Thoracic aorta (tissue), 2 donors: Measurements from ENCODE around the gene SLC35F6. TPM values are rescaled to one million over a fixed set of nuclear protein-coding genes. Genes with fewer than 3 reads are reported as not detected.

Experiments
- ATAC-seq: fragments of 150-250 bp; one replicate; pipeline ENCODE4 v1.8.0; 2017; ENCODE audit warnings: low read depth; ENCODE audit not compliant: insufficient number of reproducible peaks, low FRiP score
- DNase-seq: peaks from one replicate; pipeline ENCODE4 v3.0.0-alpha.2; 2020; ENCODE audit warnings: low spot score
- H3K27ac ChIP-seq, 2 donors: fragments of 200-600 bp; sonication (generic); 1 replicate in 1 of 2; 2 replicates in 1 of 2; pipeline ENCODE4 v1.5.1; 2016; ENCODE audit warnings: mild to moderate bottlenecking in 2 of 2, moderate library complexity in 2 of 2
- H3K27me3 ChIP-seq: fragments of 200-600 bp; sonication (generic); replicated peaks from 2 replicates; pipeline ENCODE4 v1.6.0; 2016; ENCODE audit warnings: mild to moderate bottlenecking; ENCODE audit not compliant: insufficient read depth
- H3K36me3 ChIP-seq: fragments of 200-600 bp; sonication (generic); one replicate; pipeline ENCODE4 v1.5.1; 2016
- H3K4me1 ChIP-seq, 2 donors: fragments of 200-600 bp; sonication (generic); 1 replicate in 1 of 2; 2 replicates in 1 of 2; pipeline versions ENCODE4 v1.5.1 to v1.6.0; 2016; ENCODE audit warnings: low read depth in 2 of 2, mild to moderate bottlenecking in 1 of 2; ENCODE audit not compliant: control insufficient read depth in 1 of 2
- H3K4me3 ChIP-seq: fragments of 200-600 bp; sonication (generic); 2 replicates; pipeline ENCODE4 v1.5.1; 2016; ENCODE audit warnings: mild to moderate bottlenecking
- H3K9me3 ChIP-seq: fragments of 200-600 bp; sonication (generic); 2 replicates; pipeline ENCODE4 v1.5.1; 2016
- CTCF ChIP-seq: fragments of 200-600 bp; sonication (generic); IDR thresholded peaks from one replicate; pipeline ENCODE4 v1.5.1; 2019; ENCODE audit warnings: antibody characterized with exemption
- total RNA-seq, 2 donors: library from RNA; depleted of rRNA; stranded (reverse); fragments of >200 nt; gene quantifications; one replicate each; pipeline versions ENCODE4 v1.1.0 to v1.2.3, GENCODE V29; 2016

Gene SLC35F6
- total RNA-seq, 2 donors from 2014 or later: 43.7 to 44.5 TPM

DNA sequence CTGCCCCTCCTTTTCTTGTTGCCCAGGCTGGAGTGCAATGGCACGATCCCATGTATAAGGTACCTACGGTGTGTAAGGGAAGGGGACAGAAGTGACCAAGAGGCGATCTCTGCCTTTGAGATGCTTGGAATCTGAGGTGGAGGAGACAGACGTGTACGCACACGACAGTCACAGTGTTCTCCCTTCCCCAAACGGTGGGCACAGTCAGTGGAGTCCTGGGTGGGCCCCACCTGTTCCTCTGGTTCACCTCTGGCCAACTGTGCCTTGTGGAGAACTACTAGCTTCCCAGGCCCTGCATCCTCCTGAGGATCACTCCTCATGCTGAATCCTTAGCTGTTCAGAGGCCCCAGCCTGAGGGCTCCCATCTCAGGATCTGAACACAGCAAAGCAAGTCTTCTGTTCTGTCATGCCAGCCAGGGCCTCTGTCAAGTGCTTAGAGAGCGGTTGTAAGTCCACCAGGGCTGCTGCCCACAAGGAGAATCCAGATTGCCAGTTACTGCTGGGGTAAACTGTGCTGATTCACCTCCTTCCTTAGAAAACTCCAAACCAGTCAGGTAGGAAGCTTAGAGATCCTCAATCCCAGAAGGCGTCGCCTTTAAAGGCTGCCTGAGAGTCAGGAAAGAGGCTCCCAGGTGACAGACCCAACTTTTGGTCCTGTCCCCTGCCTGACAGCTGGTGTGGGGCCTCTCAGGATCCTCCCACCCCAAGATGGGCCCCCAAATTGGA is 1.6 kb downstream of the SLC35F6 start:
- no peaks in the 10 kb centered on the region for H3K27me3 ChIP-seq
- ATAC-seq: no peak
- H3K27ac ChIP-seq: peak overlapping the region; percentile 88 to 90
- TF ChIP-seq CTCF: no peak
- no peak for DNase-seq
- H3K9me3 ChIP-seq: no peaks in the 10 kb centered on the region
- peaks cover 23 to 56% of the 10 kb centered on the region in 2 donors for H3K4me1 ChIP-seq
- H3K36me3 ChIP-seq: no peaks in the 10 kb centered on the region
- H3K4me3 ChIP-seq: peak overlapping the region; percentile 94

GRCh38 chr2:26767129-26767528 is 3.0 kb downstream of the SLC35F6 start:
- Histone ChIP-seq H3K4me3 (no peak overlapping the region), H3K4me1 (peaks cover 38 to 71% of the 10 kb centered on the region in 2 donors), H3K36me3 (no peaks in the 10 kb centered on the region), H3K27ac (no peak overlapping the region), H3K27me3 (no peaks in the 10 kb centered on the region), H3K9me3 (no peaks in the 10 kb centered on the region)
- no peak for ATAC-seq
- TF ChIP-seq CTCF: no peak
- no peak for DNase-seq

DNA sequence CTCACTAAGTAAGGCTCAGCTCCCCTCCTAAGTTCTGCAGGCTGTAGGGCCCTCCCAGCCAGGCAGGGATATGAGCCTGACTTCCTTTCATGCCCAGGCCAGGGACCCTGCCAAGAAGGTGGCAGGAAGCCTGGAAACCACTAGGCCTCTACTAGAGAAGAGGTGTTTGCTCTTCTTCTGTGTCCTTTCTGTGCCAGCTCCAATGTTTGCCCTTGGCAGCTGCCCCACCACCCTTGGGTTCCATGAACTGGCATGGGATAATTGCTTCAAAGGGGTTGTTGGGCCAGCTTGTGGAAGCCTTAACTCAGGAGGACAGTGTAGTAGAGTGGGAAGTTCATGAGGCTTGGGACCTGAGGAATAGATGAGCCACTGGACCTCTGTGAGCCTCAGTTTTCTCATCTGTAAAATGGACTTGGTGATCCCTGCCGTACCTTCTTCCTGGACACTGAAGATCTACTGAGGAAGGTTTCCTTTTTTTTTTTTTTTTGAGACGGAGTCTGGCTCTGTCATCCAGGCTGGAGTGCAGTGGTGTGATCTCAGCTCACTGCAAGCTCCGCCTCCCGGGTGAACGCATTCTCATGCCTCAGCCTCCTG is 3.9 kb downstream of the SLC35F6 start:
- ATAC-seq (no peak), DNase-seq (no peak)
- Histone ChIP-seq H3K4me1 (peaks cover 47 to 79% of the 10 kb centered on the region in 2 donors), H3K27me3 (no peaks in the 10 kb centered on the region), H3K27ac (no peak overlapping the region), H3K36me3 (no peaks in the 10 kb centered on the region), H3K9me3 (no peaks in the 10 kb centered on the region), H3K4me3 (no peak overlapping the region)
- no peak for TF ChIP-seq CTCF

- Histone ChIP-seq H3K27ac (peak overlapping the region; percentile 24 to 71), H3K4me1 (peaks cover 47 to 75% of the 10 kb centered on the region in 2 donors), H3K27me3 (no peaks in the 10 kb centered on the region), H3K9me3 (no peaks in the 10 kb centered on the region), H3K4me3 (no peak overlapping the region), H3K36me3 (no peaks in the 10 kb centered on the region)
- no peak for DNase-seq
- ATAC-seq: no peak
- TF ChIP-seq CTCF: no peak
These were observed 4.6 kb downstream of the SLC35F6 start for GRCh38 chr2:26768759-26769088.

DNA sequence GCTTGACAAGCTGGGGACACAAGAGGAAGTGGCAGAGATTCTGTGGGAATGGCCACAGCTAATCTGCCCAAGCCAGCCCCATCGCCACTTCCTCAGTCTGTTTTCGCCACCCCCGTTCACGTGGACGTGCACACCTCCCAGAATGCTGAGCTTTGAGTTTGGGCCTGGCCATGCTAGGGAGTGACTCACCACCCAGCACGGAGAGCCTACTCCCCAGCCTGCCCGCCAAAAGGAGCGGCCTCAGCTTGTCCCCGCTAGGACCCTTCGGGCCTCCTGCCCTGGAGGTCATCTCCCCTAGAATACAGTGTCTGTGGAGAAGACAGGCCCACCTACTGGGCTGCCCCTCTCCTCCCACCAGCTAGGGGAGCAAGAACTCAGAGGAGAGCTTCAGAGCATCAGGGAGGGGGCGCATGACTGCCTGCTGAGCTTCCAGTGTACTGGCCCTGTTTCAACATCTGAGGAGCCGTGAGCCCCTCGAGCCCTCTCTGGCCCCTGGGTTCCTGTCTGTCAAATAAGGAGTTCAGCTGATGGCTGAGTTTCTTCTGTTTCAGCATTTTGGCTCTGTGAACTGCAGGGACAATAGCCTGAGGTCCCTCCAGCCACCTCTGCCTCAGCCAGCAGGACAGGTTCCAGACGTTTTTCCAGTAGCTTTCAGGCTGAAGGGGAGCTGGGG is 5.1 kb downstream of the SLC35F6 start:
- ATAC-seq (no peak), DNase-seq (peak; percentile 46)
- no peak for TF ChIP-seq CTCF
- peaks cover 47 to 73% of the 10 kb centered on the region in 2 donors for H3K4me1 ChIP-seq
- H3K4me3 ChIP-seq: peak overlapping the region; percentile 9
- H3K27ac ChIP-seq: peak overlapping the region; percentile 51 to 71
- H3K9me3 ChIP-seq: no peaks in the 10 kb centered on the region
- no peaks in the 10 kb centered on the region for H3K27me3 ChIP-seq
- H3K36me3 ChIP-seq: no peaks in the 10 kb centered on the region
